ENCODE results near the gene RAB3GAP2. TPM values are rescaled to one million over a fixed set of nuclear protein-coding genes. Genes with fewer than 3 reads are reported as not detected.

The RAB3GAP2 gene
- total and polyA plus RNA-seq, 9 donors, result 7.6 to 33.4 (median 24.3) TPM

DNA sequence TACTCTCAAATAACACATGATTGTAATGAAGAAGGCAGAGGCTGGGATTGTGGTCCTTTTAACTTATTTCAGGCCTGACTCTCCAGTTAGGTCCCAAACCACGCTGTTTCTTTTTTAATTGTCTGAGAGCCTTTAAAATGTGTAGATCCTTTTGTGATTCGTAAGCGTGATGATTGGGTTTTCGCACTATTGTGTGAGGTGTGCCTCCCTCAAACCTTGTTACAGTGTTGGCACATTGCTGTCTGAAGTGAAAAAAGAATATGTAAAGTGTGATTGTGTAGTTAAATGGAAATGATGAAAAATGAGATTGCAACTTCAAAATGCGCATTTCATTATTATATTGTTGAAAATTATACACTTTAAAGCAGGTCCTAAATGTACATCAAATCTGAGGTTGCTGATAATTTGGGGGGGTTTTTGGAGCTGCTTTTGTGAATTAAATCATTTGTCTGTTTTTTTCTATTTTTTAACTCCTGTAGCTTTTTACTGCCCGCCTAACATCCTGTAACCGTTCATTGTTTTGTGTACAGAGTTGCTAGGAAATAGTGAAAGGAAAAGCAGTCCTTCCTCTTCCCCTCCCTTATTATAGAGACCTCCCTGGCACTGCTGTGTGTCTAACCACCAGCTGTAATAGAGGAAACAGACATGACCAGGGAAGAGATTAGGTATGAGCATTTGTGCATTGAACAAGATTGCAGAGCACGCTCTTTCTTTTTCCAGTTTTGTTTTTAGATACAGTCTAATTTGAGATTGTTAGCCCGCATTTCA lies 135.1 kb downstream of the RAB3GAP2 start:
- H3K27me3 ChIP-seq, result no peaks in the 10 kb centered on the region
- H3K36me3 ChIP-seq, result no peaks in the 10 kb centered on the region
- DNase-seq, result no peak
- 69 to 80% (median 69%) methylated on average over 9 of the region's 9 CpGs for WGBS, 3 donors
- TF ChIP-seq, protein P1, sequence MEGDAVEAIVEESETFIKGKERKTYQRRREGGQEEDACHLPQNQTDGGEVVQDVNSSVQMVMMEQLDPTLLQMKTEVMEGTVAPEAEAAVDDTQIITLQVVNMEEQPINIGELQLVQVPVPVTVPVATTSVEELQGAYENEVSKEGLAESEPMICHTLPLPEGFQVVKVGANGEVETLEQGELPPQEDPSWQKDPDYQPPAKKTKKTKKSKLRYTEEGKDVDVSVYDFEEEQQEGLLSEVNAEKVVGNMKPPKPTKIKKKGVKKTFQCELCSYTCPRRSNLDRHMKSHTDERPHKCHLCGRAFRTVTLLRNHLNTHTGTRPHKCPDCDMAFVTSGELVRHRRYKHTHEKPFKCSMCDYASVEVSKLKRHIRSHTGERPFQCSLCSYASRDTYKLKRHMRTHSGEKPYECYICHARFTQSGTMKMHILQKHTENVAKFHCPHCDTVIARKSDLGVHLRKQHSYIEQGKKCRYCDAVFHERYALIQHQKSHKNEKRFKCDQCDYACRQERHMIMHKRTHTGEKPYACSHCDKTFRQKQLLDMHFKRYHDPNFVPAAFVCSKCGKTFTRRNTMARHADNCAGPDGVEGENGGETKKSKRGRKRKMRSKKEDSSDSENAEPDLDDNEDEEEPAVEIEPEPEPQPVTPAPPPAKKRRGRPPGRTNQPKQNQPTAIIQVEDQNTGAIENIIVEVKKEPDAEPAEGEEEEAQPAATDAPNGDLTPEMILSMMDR (IDR thresholded peaks at IDR 0.05), result no peak
- TF ChIP-seq EP300 (IDR thresholded peaks at IDR 0.05) (no peak), POLR2A (IDR thresholded peaks at IDR 0.05) (no peak)
- intact Hi-C loops (cut with DNase I), result no loop called here
- H3K4me1 ChIP-seq (ENCODE audit: insufficient read depth), result no peaks in the 10 kb centered on the region
- H3K27ac ChIP-seq, result no peak overlapping the region
- no peaks in the 10 kb centered on the region for H3K9me3 ChIP-seq
- H3K4me3 ChIP-seq, result no peak overlapping the region

GRCh38 chr1:220135755-220136154 lies 136.5 kb downstream of the RAB3GAP2 start:
- H3K36me3 ChIP-seq, result no peaks in the 10 kb centered on the region
- WGBS, 3 donors, result 92 to 98% (median 96%) methylated on average over 2 of the region's 2 CpGs

GRCh38 chr1:220129479-220130210 lies 142.6 kb downstream of the RAB3GAP2 start:
- TF ChIP-seq POLR2A (IDR thresholded peaks at IDR 0.05) (no peak), EP300 (IDR thresholded peaks at IDR 0.05) (no peak)
- TF ChIP-seq, protein P1 (IDR thresholded peaks at IDR 0.05), result no peak
- Histone ChIP-seq H3K36me3 (no peaks in the 10 kb centered on the region), H3K27ac (no peak overlapping the region)

More at GRCh38 chr1:220135755-220136154, 136.5 kb downstream of the RAB3GAP2 start:
- intact Hi-C loops (cut with DNase I), result no loop called here
- no peak for TF ChIP-seq POLR2A (IDR thresholded peaks at IDR 0.05)
- TF ChIP-seq, protein P1 (IDR thresholded peaks at IDR 0.05), result no peak
- TF ChIP-seq EP300 (IDR thresholded peaks at IDR 0.05), result no peak
- Histone ChIP-seq H3K4me1 (ENCODE audit: insufficient read depth) (no peaks in the 10 kb centered on the region), H3K27ac (no peak overlapping the region), H3K27me3 (no peaks in the 10 kb centered on the region), H3K9me3 (no peaks in the 10 kb centered on the region), H3K4me3 (no peak overlapping the region)
- no peak for DNase-seq

GRCh38 chr1:220127076-220127475 lies 145.2 kb downstream of the RAB3GAP2 start:
- H3K27ac ChIP-seq, result no peak overlapping the region
- no peak for DNase-seq
- no peaks in the 10 kb centered on the region for H3K9me3 ChIP-seq
- no peak overlapping the region for H3K4me3 ChIP-seq
- intact Hi-C loops (cut with DNase I), result no loop called here
- TF ChIP-seq, protein P1 (IDR thresholded peaks at IDR 0.05), result no peak
- TF ChIP-seq POLR2A (IDR thresholded peaks at IDR 0.05), result no peak
- no peak for TF ChIP-seq EP300 (IDR thresholded peaks at IDR 0.05)
- peaks cover 4% of the 10 kb centered on the region for H3K4me1 ChIP-seq (ENCODE audit: insufficient read depth)
- H3K36me3 ChIP-seq, result no peaks in the 10 kb centered on the region
- H3K27me3 ChIP-seq, result no peaks in the 10 kb centered on the region
- WGBS, 3 donors, result 43 to 66% (median 51%) methylated on average over 3 of the region's 3 CpGs

More at GRCh38 chr1:220129479-220130210, 142.6 kb downstream of the RAB3GAP2 start:
- H3K9me3 ChIP-seq, result no peaks in the 10 kb centered on the region
- no peak for DNase-seq
- peaks cover 1% of the 10 kb centered on the region for H3K4me1 ChIP-seq (ENCODE audit: insufficient read depth)
- no peaks in the 10 kb centered on the region for H3K27me3 ChIP-seq
- H3K4me3 ChIP-seq, result no peak overlapping the region
- intact Hi-C loops (cut with DNase I), result no loop called here

Measured in ovary (tissue), 9 donors.